Measurements from ENCODE around the gene FBXL20.

The FBXL20 gene

DNA sequence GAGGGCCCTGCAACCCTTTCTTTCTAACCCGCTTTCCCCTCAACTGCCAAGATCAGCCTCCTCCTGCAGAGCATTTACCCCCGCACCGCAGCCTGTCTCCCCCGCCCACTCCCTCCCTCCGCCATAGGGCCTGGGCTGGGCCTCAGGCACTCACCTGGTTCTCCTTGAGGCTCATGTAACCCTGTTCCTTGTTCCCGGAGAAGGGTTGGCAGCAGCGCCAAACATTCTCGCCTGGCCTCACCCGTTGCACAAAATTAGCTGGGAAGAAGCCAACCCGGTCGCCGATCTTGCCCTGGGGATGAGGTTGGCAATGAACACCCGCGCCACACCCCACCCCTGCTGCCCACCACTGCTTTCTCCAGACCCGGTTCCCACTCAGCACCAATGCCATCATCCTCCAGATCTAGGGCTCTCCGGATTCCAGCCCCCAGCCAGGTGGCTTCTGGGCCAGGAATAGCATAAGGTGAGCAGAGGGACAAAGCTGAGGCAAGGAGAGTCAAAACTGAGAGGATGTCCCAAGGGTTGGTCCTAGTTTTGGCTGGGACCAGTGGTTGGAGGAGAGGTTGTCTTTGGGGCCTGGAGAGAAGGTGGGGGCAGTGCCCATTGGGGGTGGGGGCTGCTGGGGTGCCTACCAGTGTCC, 188.5 kb downstream of the FBXL20 start (continued):
- TF ChIP-seq, protein P1, sequence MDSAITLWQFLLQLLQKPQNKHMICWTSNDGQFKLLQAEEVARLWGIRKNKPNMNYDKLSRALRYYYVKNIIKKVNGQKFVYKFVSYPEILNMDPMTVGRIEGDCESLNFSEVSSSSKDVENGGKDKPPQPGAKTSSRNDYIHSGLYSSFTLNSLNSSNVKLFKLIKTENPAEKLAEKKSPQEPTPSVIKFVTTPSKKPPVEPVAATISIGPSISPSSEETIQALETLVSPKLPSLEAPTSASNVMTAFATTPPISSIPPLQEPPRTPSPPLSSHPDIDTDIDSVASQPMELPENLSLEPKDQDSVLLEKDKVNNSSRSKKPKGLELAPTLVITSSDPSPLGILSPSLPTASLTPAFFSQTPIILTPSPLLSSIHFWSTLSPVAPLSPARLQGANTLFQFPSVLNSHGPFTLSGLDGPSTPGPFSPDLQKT (IDR thresholded peaks at IDR 0.05; ENCODE audit: borderline replicate concordance, low read depth, low read length): no peak
- TF ChIP-seq ZNF654 (tag by site-specific recombination; IDR thresholded peaks at IDR 0.05; ENCODE audit: low read depth) (no peak), ZFHX2 (tag by site-specific recombination; conservative IDR thresholded peaks at IDR 0.05) (peak; percentile 52)

GRCh38 chr17:39212195-39212810, 189.1 kb downstream of the FBXL20 start:
- TF ChIP-seq, protein P2, sequence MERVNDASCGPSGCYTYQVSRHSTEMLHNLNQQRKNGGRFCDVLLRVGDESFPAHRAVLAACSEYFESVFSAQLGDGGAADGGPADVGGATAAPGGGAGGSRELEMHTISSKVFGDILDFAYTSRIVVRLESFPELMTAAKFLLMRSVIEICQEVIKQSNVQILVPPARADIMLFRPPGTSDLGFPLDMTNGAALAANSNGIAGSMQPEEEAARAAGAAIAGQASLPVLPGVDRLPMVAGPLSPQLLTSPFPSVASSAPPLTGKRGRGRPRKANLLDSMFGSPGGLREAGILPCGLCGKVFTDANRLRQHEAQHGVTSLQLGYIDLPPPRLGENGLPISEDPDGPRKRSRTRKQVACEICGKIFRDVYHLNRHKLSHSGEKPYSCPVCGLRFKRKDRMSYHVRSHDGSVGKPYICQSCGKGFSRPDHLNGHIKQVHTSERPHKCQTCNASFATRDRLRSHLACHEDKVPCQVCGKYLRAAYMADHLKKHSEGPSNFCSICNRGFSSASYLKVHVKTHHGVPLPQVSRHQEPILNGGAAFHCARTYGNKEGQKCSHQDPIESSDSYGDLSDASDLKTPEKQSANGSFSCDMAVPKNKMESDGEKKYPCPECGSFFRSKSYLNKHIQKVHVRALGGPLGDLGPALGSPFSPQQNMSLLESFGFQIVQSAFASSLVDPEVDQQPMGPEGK (tag by site-specific recombination; IDR thresholded peaks at IDR 0.05): 0 out of 2 replicates have a peak, but pooled peaks have one; percentile 10
- TF ChIP-seq ZBTB17 (tag by site-specific recombination; IDR thresholded peaks at IDR 0.05) (no peak), HOXC10 (CRISPR knock-in tag; IDR thresholded peaks at IDR 0.05) (no peak), GLIS2 (tag by site-specific recombination; IDR thresholded peaks at IDR 0.05) (peak; percentile 48; the same call in 1 of the 2 replicates), ZNF423 (tag by site-specific recombination; IDR thresholded peaks at IDR 0.05) (no peak), GLIS1 (tag by site-specific recombination; IDR thresholded peaks at IDR 0.05) (0 out of 2 replicates have a peak, but pooled peaks have one; percentile 18), ZNF777 (tag by site-specific recombination; IDR thresholded peaks at IDR 0.05; ENCODE audit: borderline replicate concordance) (no peak), ZNF623 (tag by site-specific recombination; IDR thresholded peaks at IDR 0.05) (no peak), INSM2 (tag by site-specific recombination; IDR thresholded peaks at IDR 0.05) (no peak)

DNA sequence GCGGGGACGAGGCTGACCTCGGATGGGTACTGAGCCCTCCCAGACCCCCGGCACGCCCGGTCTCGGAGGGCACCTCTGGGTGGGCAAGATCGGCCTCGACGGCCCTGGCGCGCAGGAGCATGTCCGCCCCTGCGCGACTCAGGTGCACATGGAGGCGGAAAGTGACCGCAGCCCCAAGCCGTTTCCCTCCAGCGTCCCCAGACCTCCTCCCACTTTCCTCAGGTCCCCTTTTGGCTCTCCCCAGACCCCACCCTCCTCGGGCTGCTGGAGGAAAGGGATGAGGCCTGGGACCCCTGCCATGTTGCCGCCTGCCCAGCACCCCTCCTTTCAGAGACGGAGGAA, 191.4 kb downstream of the FBXL20 start:
- POLR2A ChIA-PET: interaction anchor here (1.8 to 2.9 kb wide), 2 partner anchors 10 to 28 kb away, joined by 5 to 22 read pairs; partner anchors contain the start of gene RPL19
- no peaks in the 10 kb centered on the region for H3K9me3 ChIP-seq (ENCODE audit: control insufficient read depth, insufficient read depth, low read depth, low read length)
- CTCF ChIA-PET: interaction anchor here (0.7 to 18.9 kb wide), 5 partner anchors 11 to 338 kb away, joined by 3 to 733 read pairs (median 4); no protein-coding TSS in a partner anchor
- H3K4me1 ChIP-seq (ENCODE audit: control insufficient read depth, insufficient read depth, low read length): peaks cover 16% of the 10 kb centered on the region
- peaks cover 0 to 2% of the 10 kb centered on the region in 2 experiments; a peak in 2 of 3 replicates for H3K36me3 ChIP-seq (ENCODE audit: control insufficient read depth in 2 of 2, insufficient read depth in 1 of 2, low read length in 2 of 2)
- H3K27ac ChIP-seq (ENCODE audit: extremely low read depth, low read depth, low read length): peak overlapping the region; percentile 28; the same call in 1 of the 2 replicates
- H3K4me3 ChIP-seq (ENCODE audit: low read depth, low read length): peak overlapping the region; percentile 13
- TF ChIP-seq, protein P3, sequence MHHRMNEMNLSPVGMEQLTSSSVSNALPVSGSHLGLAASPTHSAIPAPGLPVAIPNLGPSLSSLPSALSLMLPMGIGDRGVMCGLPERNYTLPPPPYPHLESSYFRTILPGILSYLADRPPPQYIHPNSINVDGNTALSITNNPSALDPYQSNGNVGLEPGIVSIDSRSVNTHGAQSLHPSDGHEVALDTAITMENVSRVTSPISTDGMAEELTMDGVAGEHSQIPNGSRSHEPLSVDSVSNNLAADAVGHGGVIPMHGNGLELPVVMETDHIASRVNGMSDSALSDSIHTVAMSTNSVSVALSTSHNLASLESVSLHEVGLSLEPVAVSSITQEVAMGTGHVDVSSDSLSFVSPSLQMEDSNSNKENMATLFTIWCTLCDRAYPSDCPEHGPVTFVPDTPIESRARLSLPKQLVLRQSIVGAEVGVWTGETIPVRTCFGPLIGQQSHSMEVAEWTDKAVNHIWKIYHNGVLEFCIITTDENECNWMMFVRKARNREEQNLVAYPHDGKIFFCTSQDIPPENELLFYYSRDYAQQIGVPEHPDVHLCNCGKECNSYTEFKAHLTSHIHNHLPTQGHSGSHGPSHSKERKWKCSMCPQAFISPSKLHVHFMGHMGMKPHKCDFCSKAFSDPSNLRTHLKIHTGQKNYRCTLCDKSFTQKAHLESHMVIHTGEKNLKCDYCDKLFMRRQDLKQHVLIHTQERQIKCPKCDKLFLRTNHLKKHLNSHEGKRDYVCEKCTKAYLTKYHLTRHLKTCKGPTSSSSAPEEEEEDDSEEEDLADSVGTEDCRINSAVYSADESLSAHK (tag by site-specific recombination; IDR thresholded peaks at IDR 0.05): no peak
- TF ChIP-seq ZNF626 (tag by site-specific recombination; IDR thresholded peaks at IDR 0.05): no peak
- TF ChIP-seq, protein P4, sequence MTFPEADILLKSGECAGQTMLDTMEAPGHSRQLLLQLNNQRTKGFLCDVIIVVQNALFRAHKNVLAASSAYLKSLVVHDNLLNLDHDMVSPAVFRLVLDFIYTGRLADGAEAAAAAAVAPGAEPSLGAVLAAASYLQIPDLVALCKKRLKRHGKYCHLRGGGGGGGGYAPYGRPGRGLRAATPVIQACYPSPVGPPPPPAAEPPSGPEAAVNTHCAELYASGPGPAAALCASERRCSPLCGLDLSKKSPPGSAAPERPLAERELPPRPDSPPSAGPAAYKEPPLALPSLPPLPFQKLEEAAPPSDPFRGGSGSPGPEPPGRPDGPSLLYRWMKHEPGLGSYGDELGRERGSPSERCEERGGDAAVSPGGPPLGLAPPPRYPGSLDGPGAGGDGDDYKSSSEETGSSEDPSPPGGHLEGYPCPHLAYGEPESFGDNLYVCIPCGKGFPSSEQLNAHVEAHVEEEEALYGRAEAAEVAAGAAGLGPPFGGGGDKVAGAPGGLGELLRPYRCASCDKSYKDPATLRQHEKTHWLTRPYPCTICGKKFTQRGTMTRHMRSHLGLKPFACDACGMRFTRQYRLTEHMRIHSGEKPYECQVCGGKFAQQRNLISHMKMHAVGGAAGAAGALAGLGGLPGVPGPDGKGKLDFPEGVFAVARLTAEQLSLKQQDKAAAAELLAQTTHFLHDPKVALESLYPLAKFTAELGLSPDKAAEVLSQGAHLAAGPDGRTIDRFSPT (tag by site-specific recombination; IDR thresholded peaks at IDR 0.05): peak; percentile 1; the same call in 1 of the 2 replicates
- TF ChIP-seq, protein P1 (IDR thresholded peaks at IDR 0.05; ENCODE audit: borderline replicate concordance, low read depth, low read length): no peak
- peak; percentile 6; the same call in 1 of the 2 replicates for TF ChIP-seq ZFHX2 (tag by site-specific recombination; conservative IDR thresholded peaks at IDR 0.05)
- peak; percentile 6; the same call in 1 of the 2 replicates for TF ChIP-seq ZBTB21 (tag by site-specific recombination; IDR thresholded peaks at IDR 0.05)
- TF ChIP-seq, protein P5, sequence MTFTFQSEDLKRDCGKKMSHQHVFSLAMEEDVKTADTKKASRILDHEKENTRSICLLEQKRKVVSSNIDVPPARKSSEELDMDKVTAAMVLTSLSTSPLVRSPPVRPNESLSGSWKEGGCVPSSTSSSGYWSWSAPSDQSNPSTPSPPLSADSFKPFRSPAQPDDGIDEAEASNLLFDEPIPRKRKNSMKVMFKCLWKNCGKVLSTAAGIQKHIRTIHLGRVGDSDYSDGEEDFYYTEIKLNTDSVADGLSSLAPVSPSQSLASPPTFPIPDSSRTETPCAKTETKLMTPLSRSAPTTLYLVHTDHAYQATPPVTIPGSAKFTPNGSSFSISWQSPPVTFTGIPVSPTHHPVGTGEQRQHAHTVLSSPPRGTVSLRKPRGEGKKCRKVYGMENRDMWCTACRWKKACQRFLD (tag by site-specific recombination; IDR thresholded peaks at IDR 0.05): no peak
- TF ChIP-seq ZNF335 (tag by site-specific recombination; conservative IDR thresholded peaks at IDR 0.05): peak; percentile 26; the same call in 1 of the 2 replicates

More at GRCh38 chr17:39212195-39212810, 189.1 kb downstream of the FBXL20 start:
- POLR2A ChIA-PET: interaction anchor here (0.8 to 2.4 kb wide), 2 partner anchors 12 to 13 kb away, joined by 3 to 6 read pairs; partner anchors contain the start of genes RPL19 and STAC2
- Histone ChIP-seq H3K27ac (ENCODE audit: extremely low read depth, low read depth, low read length) (no peak overlapping the region), H3K36me3 (ENCODE audit: control insufficient read depth in 2 of 2, insufficient read depth in 1 of 2, low read length in 2 of 2) (no peaks in the 10 kb centered on the region), H3K4me1 (ENCODE audit: control insufficient read depth, insufficient read depth, low read length) (peaks cover 16% of the 10 kb centered on the region), H3K9me3 (ENCODE audit: control insufficient read depth, insufficient read depth, low read depth, low read length) (no peaks in the 10 kb centered on the region), H3K4me3 (ENCODE audit: low read depth, low read length) (no peak overlapping the region)
- CTCF ChIA-PET: interaction anchor here (0.6 to 18.9 kb wide), 2 partner anchors 28 to 157 kb away, joined by 3 to 733 read pairs; no protein-coding TSS in a partner anchor

Data from HEK293 (cell line).